Hematopoietic multipotent progenitor cell treated with erythropoietin and hydrocortisone succinate and interleukin-3 and kit ligand, for 17 days (in vitro differentiated cells): Measurements from ENCODE around the gene SPTSSA.
"Not testable (repeated sequence)": the region's sequence is repeated elsewhere in the genome, so short reads cannot be mapped to it uniquely, and the experiment has no call there.

Experiments
- DNase-seq: peaks from one replicate; pipeline ENCODE4 v3.0.0-alpha.2; 2015; ENCODE audit warnings: low spot score

SPTSSA gene

GRCh38 chr14:34426313-34427295, 35.4 kb downstream of the SPTSSA start:
- DNase-seq, result no peak

GRCh38 chr14:34425095-34425851, 36.8 kb downstream of the SPTSSA start:
- DNase-seq, result no peak

- DNase-seq, result no peak
Measured at GRCh38 chr14:34424488-34424887, 37.6 kb downstream of the SPTSSA start.

- DNase-seq, result no peak
Measured at GRCh38 chr14:34423445-34423844, 38.6 kb downstream of the SPTSSA start.

- no peak for DNase-seq
Measured at GRCh38 chr14:34420547-34421150, 41.4 kb downstream of the SPTSSA start.

GRCh38 chr14:34409721-34410120, 52.3 kb downstream of the SPTSSA start:
- no peak for DNase-seq

GRCh38 chr14:34407951-34408350, 54.1 kb downstream of the SPTSSA start:
- DNase-seq, result no peak

- no peak for DNase-seq
Measured at GRCh38 chr14:34404416-34404815, 57.6 kb downstream of the SPTSSA start.

- no peak for DNase-seq
Measured at GRCh38 chr14:34403646-34404045, 58.4 kb downstream of the SPTSSA start.

GRCh38 chr14:34398024-34398423, 64.0 kb downstream of the SPTSSA start:
- no peak for DNase-seq

- DNase-seq, result no peak
Measured at GRCh38 chr14:34387974-34388516, 74.0 kb downstream of the SPTSSA start.

GRCh38 chr14:34386865-34387485, 75.1 kb downstream of the SPTSSA start:
- DNase-seq, result no peak

- DNase-seq, result not testable (repeated sequence)
Measured at GRCh38 chr14:34385881-34386280, 76.2 kb downstream of the SPTSSA start.

- no peak for DNase-seq
Measured at GRCh38 chr14:34383839-34384238, 78.2 kb downstream of the SPTSSA start.
